Uterus (tissue), 2 donors: ENCODE measurements around the gene ZMYND8.

ENCODE experiments used
- POLR2A ChIP-seq, 2 donors: fragments of 450-650 bp; IDR thresholded peaks; one replicate each; pipeline ENCODE4 v1.6.1; 2016; ENCODE audit warnings: antibody characterized with exemption in 2 of 2, mild to moderate bottlenecking in 1 of 2, moderate library complexity in 1 of 2
- TF ChIP-seq, protein P1 (sequence below), 4 experiments: fragments of 200-600 bp in 2 of 4; fragments of 450-650 bp in 2 of 4; sonication (generic) in 2 of 4; IDR thresholded peaks; one replicate each; pipeline ENCODE4 v1.5.1; 2016 to 2019; ENCODE audit warnings: antibody characterized with exemption in 4 of 4, mild to moderate bottlenecking in 2 of 4, moderate library complexity in 1 of 4

DNA sequence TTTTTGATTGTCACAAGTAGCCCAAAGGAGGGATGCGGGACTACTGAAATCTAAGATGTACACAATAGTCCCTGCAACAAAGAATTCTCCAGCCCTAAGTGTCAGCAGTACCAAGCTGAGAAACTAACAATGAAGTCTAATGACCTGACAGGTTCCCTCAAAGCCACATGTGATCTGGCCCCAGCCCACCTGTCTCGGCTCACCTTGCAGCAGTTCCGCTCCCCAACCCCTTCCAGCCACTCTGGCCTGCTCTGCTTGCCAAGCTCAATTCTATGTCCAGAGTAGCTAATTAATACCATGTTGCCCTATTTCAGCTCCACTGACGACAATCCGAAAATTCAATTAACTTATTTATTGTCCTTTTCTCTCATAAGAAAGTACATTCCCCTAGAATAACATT is 72.1 kb downstream of the ZMYND8 start:
- TF ChIP-seq, protein P1, sequence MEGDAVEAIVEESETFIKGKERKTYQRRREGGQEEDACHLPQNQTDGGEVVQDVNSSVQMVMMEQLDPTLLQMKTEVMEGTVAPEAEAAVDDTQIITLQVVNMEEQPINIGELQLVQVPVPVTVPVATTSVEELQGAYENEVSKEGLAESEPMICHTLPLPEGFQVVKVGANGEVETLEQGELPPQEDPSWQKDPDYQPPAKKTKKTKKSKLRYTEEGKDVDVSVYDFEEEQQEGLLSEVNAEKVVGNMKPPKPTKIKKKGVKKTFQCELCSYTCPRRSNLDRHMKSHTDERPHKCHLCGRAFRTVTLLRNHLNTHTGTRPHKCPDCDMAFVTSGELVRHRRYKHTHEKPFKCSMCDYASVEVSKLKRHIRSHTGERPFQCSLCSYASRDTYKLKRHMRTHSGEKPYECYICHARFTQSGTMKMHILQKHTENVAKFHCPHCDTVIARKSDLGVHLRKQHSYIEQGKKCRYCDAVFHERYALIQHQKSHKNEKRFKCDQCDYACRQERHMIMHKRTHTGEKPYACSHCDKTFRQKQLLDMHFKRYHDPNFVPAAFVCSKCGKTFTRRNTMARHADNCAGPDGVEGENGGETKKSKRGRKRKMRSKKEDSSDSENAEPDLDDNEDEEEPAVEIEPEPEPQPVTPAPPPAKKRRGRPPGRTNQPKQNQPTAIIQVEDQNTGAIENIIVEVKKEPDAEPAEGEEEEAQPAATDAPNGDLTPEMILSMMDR (IDR thresholded peaks at IDR 0.05): no peak
- no peak for TF ChIP-seq POLR2A (IDR thresholded peaks at IDR 0.05)
